Measurements from ENCODE around the gene SF3A2. TPM values are rescaled to one million over a fixed set of nuclear protein-coding genes. Genes with fewer than 3 reads are reported as not detected.
A peak's percentile ranks its signal among the peaks of the same experiment; 100 is the strongest.

The SF3A2 gene
- total and polyA plus RNA-seq, 3 experiments from 2014 or later: 36.2 to 138 (median 131) TPM

GRCh38 chr19:2193807-2194206 lies 42.8 kb upstream of the SF3A2 start:
- Histone ChIP-seq H3K36me3 (ENCODE audit: insufficient read depth, low read length) (peaks cover 8% of the 10 kb centered on the region), H3K27me3 (ENCODE audit: insufficient read depth, low read length, poor library complexity, severe bottlenecking) (no peaks in the 10 kb centered on the region), H3K4me3 (ENCODE audit: low read length) (no peak overlapping the region), H3K9me3 (ENCODE audit: low read length) (no peaks in the 10 kb centered on the region), H3K27ac (ENCODE audit: low read depth, low read length) (no peak overlapping the region), H3K4me1 (ENCODE audit: insufficient read depth, low read length) (no peaks in the 10 kb centered on the region)
- ChIA-PET POLR2A (no interaction called here), CTCF (no interaction called here)
- Mint-ChIP-seq H3K27me3 (no peaks in the 10 kb centered on the region), H3K36me3 (peaks cover 0 to 62% (median 3%) of the 10 kb centered on the region in 3 donors), H3K9me3 (no peaks in the 10 kb centered on the region), H3K4me1 (no peaks in the 10 kb centered on the region), H3K4me3 (no peak overlapping the region), H3K27ac (no peak overlapping the region)
- DNase-seq: no peak

- DNase-seq: no peak
- no peaks in the 10 kb centered on the region for H3K9me3 Mint-ChIP-seq
- no peaks in the 10 kb centered on the region for H3K9me3 ChIP-seq (ENCODE audit: low read length)
- POLR2A ChIA-PET: no interaction called here
- H3K4me3 Mint-ChIP-seq: no peak overlapping the region
- H3K4me1 Mint-ChIP-seq: no peaks in the 10 kb centered on the region
- H3K4me3 ChIP-seq (ENCODE audit: low read length): no peak overlapping the region
- no peak overlapping the region for H3K27ac ChIP-seq (ENCODE audit: low read depth, low read length)
- H3K27ac Mint-ChIP-seq: no peak overlapping the region
- no peaks in the 10 kb centered on the region for H3K27me3 ChIP-seq (ENCODE audit: insufficient read depth, low read length, poor library complexity, severe bottlenecking)
- H3K36me3 ChIP-seq (ENCODE audit: insufficient read depth, low read length): peaks cover 8% of the 10 kb centered on the region
- H3K36me3 Mint-ChIP-seq: peaks cover 0 to 58% (median 4%) of the 10 kb centered on the region in 3 donors
- H3K4me1 ChIP-seq (ENCODE audit: insufficient read depth, low read length): no peaks in the 10 kb centered on the region
- CTCF ChIA-PET: no interaction called here
- H3K27me3 Mint-ChIP-seq: no peaks in the 10 kb centered on the region
Measured at GRCh38 chr19:2194513-2195078, 42.0 kb upstream of the SF3A2 start.

- CTCF ChIA-PET: no interaction called here
- H3K36me3 ChIP-seq (ENCODE audit: insufficient read depth, low read length): peaks cover 8% of the 10 kb centered on the region
- H3K27me3 ChIP-seq (ENCODE audit: insufficient read depth, low read length, poor library complexity, severe bottlenecking): no peaks in the 10 kb centered on the region
- no peak for DNase-seq
- H3K36me3 Mint-ChIP-seq: peaks cover 0 to 58% (median 4%) of the 10 kb centered on the region in 3 donors
- H3K4me3 ChIP-seq (ENCODE audit: low read length): no peak overlapping the region
- no peak overlapping the region for H3K27ac ChIP-seq (ENCODE audit: low read depth, low read length)
- H3K27me3 Mint-ChIP-seq: no peaks in the 10 kb centered on the region
- no peak overlapping the region for H3K4me3 Mint-ChIP-seq
- no peaks in the 10 kb centered on the region for H3K4me1 Mint-ChIP-seq
- H3K9me3 ChIP-seq (ENCODE audit: low read length): no peaks in the 10 kb centered on the region
- no peaks in the 10 kb centered on the region for H3K4me1 ChIP-seq (ENCODE audit: insufficient read depth, low read length)
- no peak overlapping the region for H3K27ac Mint-ChIP-seq
- POLR2A ChIA-PET: no interaction called here
- H3K9me3 Mint-ChIP-seq: no peaks in the 10 kb centered on the region
Measured at GRCh38 chr19:2195361-2195760, 41.3 kb upstream of the SF3A2 start.

GRCh38 chr19:2195914-2196313 lies 40.7 kb upstream of the SF3A2 start:
- H3K36me3 Mint-ChIP-seq: peaks cover 0 to 52% (median 4%) of the 10 kb centered on the region in 3 donors
- no peak overlapping the region for H3K4me3 ChIP-seq (ENCODE audit: low read length)
- POLR2A ChIA-PET: no interaction called here

GRCh38 chr19:2197270-2197669 lies 39.4 kb upstream of the SF3A2 start:
- Histone ChIP-seq H3K4me3 (ENCODE audit: low read length) (no peak overlapping the region), H3K27me3 (ENCODE audit: insufficient read depth, low read length, poor library complexity, severe bottlenecking) (no peaks in the 10 kb centered on the region), H3K9me3 (ENCODE audit: low read length) (no peaks in the 10 kb centered on the region), H3K27ac (ENCODE audit: low read depth, low read length) (no peak overlapping the region), H3K4me1 (ENCODE audit: insufficient read depth, low read length) (no peaks in the 10 kb centered on the region), H3K36me3 (ENCODE audit: insufficient read depth, low read length) (peaks cover 8% of the 10 kb centered on the region)
- CTCF ChIA-PET: no interaction called here
- H3K27me3 Mint-ChIP-seq: no peaks in the 10 kb centered on the region
- POLR2A ChIA-PET: no interaction called here
- H3K27ac Mint-ChIP-seq: peak overlapping the region in 1 of 8 donors; percentile 85
- no peaks in the 10 kb centered on the region for H3K9me3 Mint-ChIP-seq
- peaks cover 0 to 48% (median 4%) of the 10 kb centered on the region in 3 donors for H3K36me3 Mint-ChIP-seq
- H3K4me3 Mint-ChIP-seq: no peak overlapping the region
- no peaks in the 10 kb centered on the region for H3K4me1 Mint-ChIP-seq
- no peak for DNase-seq

More at GRCh38 chr19:2195914-2196313, 40.7 kb upstream of the SF3A2 start:
- Histone ChIP-seq H3K9me3 (ENCODE audit: low read length) (no peaks in the 10 kb centered on the region), H3K27me3 (ENCODE audit: insufficient read depth, low read length, poor library complexity, severe bottlenecking) (no peaks in the 10 kb centered on the region), H3K4me1 (ENCODE audit: insufficient read depth, low read length) (no peaks in the 10 kb centered on the region), H3K27ac (ENCODE audit: low read depth, low read length) (no peak overlapping the region), H3K36me3 (ENCODE audit: insufficient read depth, low read length) (peaks cover 8% of the 10 kb centered on the region)
- Mint-ChIP-seq H3K9me3 (no peaks in the 10 kb centered on the region), H3K4me3 (no peak overlapping the region), H3K27ac (no peak overlapping the region), H3K27me3 (no peaks in the 10 kb centered on the region), H3K4me1 (no peaks in the 10 kb centered on the region)
- CTCF ChIA-PET: no interaction called here
- DNase-seq: no peak

GRCh38 chr19:2198317-2198716 lies 38.3 kb upstream of the SF3A2 start:
- DNase-seq: no peak
- CTCF ChIA-PET: no interaction called here
- Mint-ChIP-seq H3K9me3 (no peaks in the 10 kb centered on the region), H3K27me3 (no peaks in the 10 kb centered on the region), H3K27ac (peak overlapping the region in 1 of 8 donors; percentile 21), H3K4me1 (no peaks in the 10 kb centered on the region), H3K4me3 (no peak overlapping the region), H3K36me3 (peaks cover 0 to 47% (median 4%) of the 10 kb centered on the region in 3 donors)
- no peak overlapping the region for H3K4me3 ChIP-seq (ENCODE audit: low read length)
- peaks cover 8% of the 10 kb centered on the region for H3K36me3 ChIP-seq (ENCODE audit: insufficient read depth, low read length)
- no peaks in the 10 kb centered on the region for H3K9me3 ChIP-seq (ENCODE audit: low read length)
- H3K4me1 ChIP-seq (ENCODE audit: insufficient read depth, low read length): no peaks in the 10 kb centered on the region
- POLR2A ChIA-PET: no interaction called here
- no peaks in the 10 kb centered on the region for H3K27me3 ChIP-seq (ENCODE audit: insufficient read depth, low read length, poor library complexity, severe bottlenecking)
- no peak overlapping the region for H3K27ac ChIP-seq (ENCODE audit: low read depth, low read length)

GRCh38 chr19:2199215-2199614 lies 37.4 kb upstream of the SF3A2 start:
- peaks cover 8% of the 10 kb centered on the region for H3K36me3 ChIP-seq (ENCODE audit: insufficient read depth, low read length)

GRCh38 chr19:2199861-2200623 lies 36.6 kb upstream of the SF3A2 start:
- no peaks in the 10 kb centered on the region for H3K4me1 Mint-ChIP-seq
- no peaks in the 10 kb centered on the region for H3K27me3 ChIP-seq (ENCODE audit: insufficient read depth, low read length, poor library complexity, severe bottlenecking)
- no peak overlapping the region for H3K4me3 ChIP-seq (ENCODE audit: low read length)
- no peaks in the 10 kb centered on the region for H3K4me1 ChIP-seq (ENCODE audit: insufficient read depth, low read length)
- peaks cover 3% of the 10 kb centered on the region for H3K36me3 ChIP-seq (ENCODE audit: insufficient read depth, low read length)
- POLR2A ChIA-PET: no interaction called here
- H3K27me3 Mint-ChIP-seq: no peaks in the 10 kb centered on the region
- H3K27ac Mint-ChIP-seq: no peak overlapping the region
- no peak overlapping the region for H3K4me3 Mint-ChIP-seq
- no peaks in the 10 kb centered on the region for H3K9me3 Mint-ChIP-seq
- H3K27ac ChIP-seq (ENCODE audit: low read depth, low read length): no peak overlapping the region
- H3K36me3 Mint-ChIP-seq: peaks cover 0 to 44% (median 5%) of the 10 kb centered on the region in 3 donors
- DNase-seq: no peak
- CTCF ChIA-PET: interaction anchor here (0.6 kb wide), 1 partner anchor 309 kb away, joined by 3 read pairs; no protein-coding TSS in a partner anchor
- no peaks in the 10 kb centered on the region for H3K9me3 ChIP-seq (ENCODE audit: low read length)

More at GRCh38 chr19:2199215-2199614, 37.4 kb upstream of the SF3A2 start:
- H3K27me3 ChIP-seq (ENCODE audit: insufficient read depth, low read length, poor library complexity, severe bottlenecking): no peaks in the 10 kb centered on the region
- Mint-ChIP-seq H3K4me1 (no peaks in the 10 kb centered on the region), H3K4me3 (no peak overlapping the region), H3K27ac (peak overlapping the region in 3 of 8 donors; percentile 52 to 70 (median 66)), H3K9me3 (no peaks in the 10 kb centered on the region), H3K27me3 (no peaks in the 10 kb centered on the region), H3K36me3 (peaks cover 0 to 47% (median 5%) of the 10 kb centered on the region in 3 donors)
- ChIA-PET POLR2A (no interaction called here), CTCF (no interaction called here)
- no peaks in the 10 kb centered on the region for H3K4me1 ChIP-seq (ENCODE audit: insufficient read depth, low read length)
- DNase-seq: no peak
- H3K27ac ChIP-seq (ENCODE audit: low read depth, low read length): no peak overlapping the region
- H3K9me3 ChIP-seq (ENCODE audit: low read length): no peaks in the 10 kb centered on the region
- H3K4me3 ChIP-seq (ENCODE audit: low read length): no peak overlapping the region

Data from CD8-positive, alpha-beta memory T cell (primary cell).